CD8-positive, alpha-beta memory T cell (primary cell): Measurements from ENCODE around the gene RNF144B. TPM values are rescaled to one million over a fixed set of nuclear protein-coding genes. Genes with fewer than 3 reads are reported as not detected.

Experiments used
- CTCF ChIA-PET: fragments of 350-600 bp; sonication (Branson Sonifier 250); formaldehyde crosslinking; loops from one replicate; lab custom pipeline; 2021; ENCODE audit warnings: antibody characterized with exemption; lab: Charles Lee
- POLR2A ChIA-PET: fragments of 350-600 bp; sonication (Branson Sonifier 250); formaldehyde crosslinking; loops from one replicate; lab custom pipeline; 2021; ENCODE audit warnings: antibody characterized with exemption; lab: Charles Lee
- DNase-seq, 5 donors: peaks; one replicate each; pipeline versions ENCODE4 v3.0.0 to v3.0.0-alpha.2; 2020 to 2022; ENCODE audit warnings: mixed read lengths in 1 of 5
- H3K27ac ChIP-seq: one replicate; pipeline ENCODE4 v1.7.0; 2013; ENCODE audit warnings: low read depth, mild to moderate bottlenecking, low read length, moderate library complexity
- H3K27me3 ChIP-seq: 2 replicates; pipeline ENCODE4 v1.7.0; 2013; ENCODE audit warnings: low read length, mild to moderate bottlenecking; ENCODE audit not compliant: insufficient read depth, poor library complexity, severe bottlenecking
- H3K36me3 ChIP-seq: 2 replicates; pipeline ENCODE4 v1.7.0; 2013; ENCODE audit warnings: mild to moderate bottlenecking, low read length, moderate library complexity; ENCODE audit not compliant: insufficient read depth
- H3K4me1 ChIP-seq: 2 replicates; pipeline ENCODE4 v1.7.0; 2013; ENCODE audit warnings: mild to moderate bottlenecking, low read length, moderate library complexity; ENCODE audit not compliant: insufficient read depth
- H3K4me3 ChIP-seq: 2 replicates; pipeline ENCODE4 v1.7.0; 2013; ENCODE audit warnings: mild to moderate bottlenecking, low read length
- H3K9me3 ChIP-seq: 2 replicates; pipeline ENCODE4 v1.7.0; 2013; ENCODE audit warnings: mild to moderate bottlenecking, low read length
- H3K27ac Mint-ChIP-seq, 8 donors: one replicate each; pipeline ENCODE4 v1.8.0; 2020 to 2021; ENCODE audit warnings: mixed read lengths in 8 of 8, mild to moderate bottlenecking in 6 of 8, inconsistent platforms in 3 of 8, moderate library complexity in 3 of 8
- H3K27me3 Mint-ChIP-seq, 2 donors: one replicate each; pipeline ENCODE4 v1.8.0; 2020 to 2021; ENCODE audit warnings: mixed read lengths in 2 of 2, mild to moderate bottlenecking in 1 of 2, moderate library complexity in 1 of 2
- H3K36me3 Mint-ChIP-seq, 3 donors: one replicate each; pipeline ENCODE4 v1.8.0; 2020 to 2021; ENCODE audit warnings: mixed read lengths in 3 of 3, inconsistent platforms in 1 of 3, mild to moderate bottlenecking in 1 of 3
- H3K4me1 Mint-ChIP-seq, 3 donors: one replicate each; pipeline ENCODE4 v1.8.0; 2020 to 2021; ENCODE audit warnings: mixed read lengths in 3 of 3, inconsistent platforms in 1 of 3, mild to moderate bottlenecking in 1 of 3
- H3K4me3 Mint-ChIP-seq, 7 donors: one replicate each; pipeline ENCODE4 v1.8.0; 2020 to 2021; ENCODE audit warnings: mixed read lengths in 7 of 7, mild to moderate bottlenecking in 6 of 7, moderate library complexity in 4 of 7, inconsistent platforms in 2 of 7
- H3K9me3 Mint-ChIP-seq, 5 donors: one replicate each; pipeline ENCODE4 v1.8.0; 2020 to 2022; ENCODE audit warnings: mixed read lengths in 5 of 5, mild to moderate bottlenecking in 3 of 5, moderate library complexity in 2 of 5, inconsistent platforms in 1 of 5
- polyA plus RNA-seq: library from polyadenylated mRNA; unstranded; fragments of 300-500 nt; fragmentation: Illumina TruSeq; gene quantifications from one replicate; pipeline ENCODE4 v1.2.3, GENCODE V29; 2021
- total RNA-seq, 2 experiments: library from RNA; stranded (reverse); gene quantifications; one replicate each; pipeline ENCODE4 v1.2.3, GENCODE V29; 2021

Gene RNF144B
- total and polyA plus RNA-seq, 3 experiments from 2014 or later = 0.98 to 1.3 (median 1.2) TPM

DNA sequence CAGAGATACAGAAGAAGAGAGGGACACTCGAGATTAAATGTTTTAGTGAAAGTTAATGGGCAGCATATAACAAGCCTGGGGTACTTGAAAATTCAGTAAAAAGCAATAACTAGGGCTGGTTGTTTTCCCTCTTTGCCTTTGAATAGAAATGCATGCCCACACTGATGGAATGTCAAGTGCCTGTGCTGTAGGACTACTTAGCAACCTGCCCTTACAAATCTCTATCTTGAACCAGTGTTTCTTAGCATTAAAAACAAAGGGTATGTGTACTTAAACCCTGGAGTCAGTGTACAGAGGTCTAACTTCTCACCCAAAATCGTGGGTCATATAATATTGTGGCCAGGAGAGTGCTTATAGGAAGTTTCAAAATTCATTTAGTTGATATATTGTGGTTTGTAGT lies 37.1 kb downstream of the RNF144B start:
- Histone ChIP-seq H3K9me3 (no peaks in the 10 kb centered on the region), H3K27me3 (no peaks in the 10 kb centered on the region), H3K4me3 (no peak overlapping the region), H3K4me1 (no peaks in the 10 kb centered on the region), H3K36me3 (no peaks in the 10 kb centered on the region), H3K27ac (no peak overlapping the region)
- ChIA-PET POLR2A (no interaction called here), CTCF (no interaction called here)
- Mint-ChIP-seq H3K27me3 (peaks cover 0 to 3% of the 10 kb centered on the region in 2 donors), H3K36me3 (peaks cover 6 to 22% (median 10%) of the 10 kb centered on the region in 3 donors), H3K4me1 (no peaks in the 10 kb centered on the region), H3K27ac (no peak overlapping the region), H3K9me3 (no peaks in the 10 kb centered on the region), H3K4me3 (no peak overlapping the region)
- DNase-seq = no peak

DNA sequence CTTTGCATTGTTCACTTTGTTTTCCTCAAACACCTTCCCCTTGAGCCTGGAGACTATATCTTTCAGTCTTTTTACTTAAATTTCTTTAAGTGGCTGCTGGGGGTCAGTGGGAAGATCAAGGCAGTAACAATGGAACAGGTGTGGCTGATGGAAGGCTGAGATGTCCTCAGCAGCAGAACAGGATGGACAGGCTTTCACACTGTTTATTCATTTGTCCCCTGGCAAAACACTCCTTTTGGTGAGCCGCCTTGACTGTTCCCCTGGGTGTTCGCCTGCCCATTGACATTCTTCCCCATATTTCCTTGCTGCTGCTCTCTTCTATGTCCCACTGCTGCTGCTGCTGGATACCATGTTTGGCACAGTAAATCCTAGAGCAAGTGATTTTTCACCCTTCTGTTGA lies 38.1 kb downstream of the RNF144B start:
- Histone ChIP-seq H3K27ac (no peak overlapping the region), H3K4me3 (no peak overlapping the region), H3K4me1 (no peaks in the 10 kb centered on the region), H3K36me3 (no peaks in the 10 kb centered on the region), H3K9me3 (no peaks in the 10 kb centered on the region), H3K27me3 (no peaks in the 10 kb centered on the region)
- DNase-seq = no peak
- H3K4me3 Mint-ChIP-seq = no peak overlapping the region
- ChIA-PET CTCF (no interaction called here), POLR2A (no interaction called here)
- H3K27ac Mint-ChIP-seq = no peak overlapping the region
- no peaks in the 10 kb centered on the region for H3K4me1 Mint-ChIP-seq
- H3K36me3 Mint-ChIP-seq = peaks cover 6 to 22% (median 10%) of the 10 kb centered on the region in 3 donors
- H3K27me3 Mint-ChIP-seq = peaks cover 0 to 3% of the 10 kb centered on the region in 2 donors
- H3K9me3 Mint-ChIP-seq = no peaks in the 10 kb centered on the region

DNA sequence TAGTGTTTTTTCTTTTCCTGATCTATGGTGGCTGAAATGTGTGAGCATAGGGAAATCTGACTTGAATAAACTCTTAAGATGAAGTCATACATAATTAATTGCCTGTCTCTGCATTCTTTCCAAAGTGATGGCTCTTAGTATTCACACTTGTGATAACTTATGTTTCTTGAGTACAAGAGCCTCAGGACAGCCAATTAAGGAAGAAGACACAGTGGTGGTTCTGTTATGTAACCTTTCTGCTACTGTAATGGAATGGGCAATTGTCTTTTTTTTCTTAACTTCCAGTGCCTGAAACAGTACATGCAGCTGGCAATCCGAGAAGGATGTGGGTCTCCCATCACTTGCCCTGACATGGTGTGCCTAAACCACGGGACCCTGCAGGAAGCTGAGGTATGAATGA lies 40.1 kb downstream of the RNF144B start:
- peaks cover 10 to 27% (median 11%) of the 10 kb centered on the region in 3 donors for H3K36me3 Mint-ChIP-seq
- DNase-seq = no peak
- no peak overlapping the region for H3K27ac ChIP-seq
- H3K9me3 ChIP-seq = no peaks in the 10 kb centered on the region
- ChIA-PET CTCF (no interaction called here), POLR2A (no interaction called here)
- no peaks in the 10 kb centered on the region for H3K4me1 Mint-ChIP-seq
- H3K27me3 ChIP-seq = no peaks in the 10 kb centered on the region
- H3K9me3 Mint-ChIP-seq = no peaks in the 10 kb centered on the region
- H3K27me3 Mint-ChIP-seq = peaks cover 0 to 3% of the 10 kb centered on the region in 2 donors
- no peaks in the 10 kb centered on the region for H3K4me1 ChIP-seq
- no peak overlapping the region for H3K4me3 Mint-ChIP-seq
- H3K4me3 ChIP-seq = no peak overlapping the region
- H3K27ac Mint-ChIP-seq = no peak overlapping the region
- no peaks in the 10 kb centered on the region for H3K36me3 ChIP-seq

DNA sequence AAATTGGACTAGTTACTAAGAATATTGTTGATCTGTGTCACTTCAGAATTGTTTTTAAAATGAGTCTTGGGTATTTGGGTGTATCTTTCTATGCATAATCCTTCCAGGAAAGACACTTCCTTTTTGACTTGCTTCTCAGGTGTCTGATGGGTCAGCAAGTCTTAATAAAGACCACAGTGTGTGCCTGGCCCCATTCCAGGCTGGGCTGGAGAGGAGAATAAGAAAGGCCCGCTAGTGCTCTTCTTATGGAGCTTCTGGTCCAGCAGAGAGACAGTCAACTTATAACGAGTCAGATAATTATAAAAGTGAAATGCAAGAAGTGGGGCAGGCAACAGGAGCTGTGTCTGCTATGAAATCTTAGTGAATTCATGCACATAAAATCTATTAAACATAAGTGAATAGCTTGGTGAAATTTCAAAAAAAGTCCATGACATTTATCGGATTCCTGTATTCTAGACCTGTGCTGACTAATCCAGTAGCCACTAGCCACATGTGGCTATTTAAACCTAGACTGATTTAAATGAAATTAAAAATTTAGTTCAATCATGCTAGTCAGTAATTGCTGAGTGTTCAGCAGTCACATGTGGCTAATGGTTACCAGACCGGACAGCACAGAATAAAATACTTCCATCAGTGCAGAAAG lies 42.6 kb downstream of the RNF144B start:
- Histone ChIP-seq H3K36me3 (no peaks in the 10 kb centered on the region), H3K9me3 (no peaks in the 10 kb centered on the region), H3K4me1 (no peaks in the 10 kb centered on the region), H3K4me3 (no peak overlapping the region), H3K27me3 (no peaks in the 10 kb centered on the region), H3K27ac (no peak overlapping the region)
- H3K27me3 Mint-ChIP-seq = peaks cover 0 to 3% of the 10 kb centered on the region in 2 donors
- no peaks in the 10 kb centered on the region for H3K9me3 Mint-ChIP-seq
- POLR2A ChIA-PET = no interaction called here
- CTCF ChIA-PET = no interaction called here
- no peak overlapping the region for H3K27ac Mint-ChIP-seq
- no peak for DNase-seq
- H3K4me1 Mint-ChIP-seq = no peaks in the 10 kb centered on the region
- no peak overlapping the region for H3K4me3 Mint-ChIP-seq
- H3K36me3 Mint-ChIP-seq = peaks cover 10 to 27% (median 12%) of the 10 kb centered on the region in 3 donors

DNA sequence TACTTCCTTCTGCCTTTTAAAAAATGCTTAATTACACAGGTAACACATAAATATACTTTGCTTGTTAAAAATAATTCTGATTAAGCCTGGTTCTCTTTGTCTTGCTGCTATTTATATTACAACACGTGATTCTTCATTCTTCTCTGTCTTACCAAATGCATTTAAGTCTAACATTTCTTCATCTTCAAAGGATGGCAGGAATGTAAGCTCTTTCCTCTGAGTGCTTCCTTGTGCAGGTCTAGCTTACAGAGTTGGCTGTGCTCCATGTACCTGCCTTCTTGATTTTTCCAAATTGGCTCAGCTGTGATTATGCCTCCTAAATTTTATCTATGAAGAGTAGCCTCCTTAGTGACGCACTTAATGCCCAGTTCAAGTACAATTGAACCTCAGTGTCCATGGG lies 44.4 kb downstream of the RNF144B start:
- H3K4me1 Mint-ChIP-seq = no peaks in the 10 kb centered on the region
- no peaks in the 10 kb centered on the region for H3K9me3 Mint-ChIP-seq
- peaks cover 0 to under 1% of the 10 kb centered on the region in 2 donors for H3K27me3 Mint-ChIP-seq
- POLR2A ChIA-PET = no interaction called here
- DNase-seq = no peak
- no peaks in the 10 kb centered on the region for H3K36me3 ChIP-seq
- H3K9me3 ChIP-seq = no peaks in the 10 kb centered on the region
- no peak overlapping the region for H3K27ac Mint-ChIP-seq
- no peak overlapping the region for H3K27ac ChIP-seq
- CTCF ChIA-PET = no interaction called here
- H3K4me3 Mint-ChIP-seq = no peak overlapping the region
- peaks cover 10 to 23% (median 12%) of the 10 kb centered on the region in 3 donors for H3K36me3 Mint-ChIP-seq
- H3K4me3 ChIP-seq = no peak overlapping the region
- H3K27me3 ChIP-seq = no peaks in the 10 kb centered on the region
- H3K4me1 ChIP-seq = no peaks in the 10 kb centered on the region

DNA sequence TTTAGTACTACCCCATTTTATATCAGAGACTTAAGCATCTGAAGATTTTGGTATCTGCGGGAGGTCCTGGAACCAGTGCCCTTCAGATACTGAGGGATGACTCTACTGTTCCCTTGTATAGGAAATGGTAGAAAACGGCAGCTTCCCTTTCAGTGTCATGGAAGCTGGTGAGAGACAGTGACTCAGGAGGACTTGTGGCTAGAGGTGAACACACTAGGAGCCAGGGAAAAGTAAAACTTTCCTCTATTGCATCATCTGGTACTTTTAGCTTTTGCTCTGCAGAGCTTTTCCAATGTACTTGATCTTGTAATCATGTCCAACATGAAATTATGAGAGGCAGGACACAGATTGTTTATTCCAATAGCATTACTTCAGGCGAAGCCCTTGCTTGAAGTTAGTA lies 45.0 kb downstream of the RNF144B start:
- Mint-ChIP-seq H3K27me3 (no peaks in the 10 kb centered on the region), H3K36me3 (peaks cover 10 to 23% (median 12%) of the 10 kb centered on the region in 3 donors), H3K9me3 (no peaks in the 10 kb centered on the region), H3K4me3 (no peak overlapping the region), H3K27ac (no peak overlapping the region), H3K4me1 (no peaks in the 10 kb centered on the region)
- no peak for DNase-seq
- H3K27ac ChIP-seq = no peak overlapping the region
- no peaks in the 10 kb centered on the region for H3K36me3 ChIP-seq
- no peak overlapping the region for H3K4me3 ChIP-seq
- no peaks in the 10 kb centered on the region for H3K4me1 ChIP-seq
- H3K27me3 ChIP-seq = no peaks in the 10 kb centered on the region
- H3K9me3 ChIP-seq = no peaks in the 10 kb centered on the region
- ChIA-PET CTCF (no interaction called here), POLR2A (no interaction called here)

DNA sequence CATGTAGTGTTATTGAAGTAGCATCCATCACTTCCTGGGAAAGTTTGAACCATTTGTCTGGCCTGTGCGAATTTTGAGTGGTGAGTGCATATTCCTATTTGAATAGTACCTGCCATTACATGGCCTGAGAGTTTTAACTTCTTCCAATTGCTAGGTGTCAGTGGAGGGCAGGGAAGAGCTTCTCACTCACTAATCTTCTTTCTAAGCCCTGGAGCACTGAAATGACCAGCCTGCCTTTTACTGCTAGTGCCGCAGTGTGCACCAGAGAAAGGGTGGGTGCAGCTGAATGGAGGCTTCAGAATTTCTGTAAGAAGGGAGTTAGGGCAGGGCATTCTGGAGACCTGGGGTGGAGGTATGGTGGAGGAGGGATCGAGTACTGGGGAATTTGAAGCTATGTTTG lies 45.5 kb downstream of the RNF144B start:
- no peaks in the 10 kb centered on the region for H3K4me1 Mint-ChIP-seq
- H3K9me3 ChIP-seq = no peaks in the 10 kb centered on the region
- no peak for DNase-seq
- no peak overlapping the region for H3K4me3 Mint-ChIP-seq
- no peak overlapping the region for H3K27ac ChIP-seq
- H3K27ac Mint-ChIP-seq = no peak overlapping the region
- H3K36me3 Mint-ChIP-seq = peaks cover 10 to 20% (median 12%) of the 10 kb centered on the region in 3 donors
- ChIA-PET CTCF (no interaction called here), POLR2A (no interaction called here)
- no peaks in the 10 kb centered on the region for H3K4me1 ChIP-seq
- no peaks in the 10 kb centered on the region for H3K27me3 ChIP-seq
- no peaks in the 10 kb centered on the region for H3K27me3 Mint-ChIP-seq
- no peaks in the 10 kb centered on the region for H3K9me3 Mint-ChIP-seq
- no peaks in the 10 kb centered on the region for H3K36me3 ChIP-seq
- H3K4me3 ChIP-seq = no peak overlapping the region

DNA sequence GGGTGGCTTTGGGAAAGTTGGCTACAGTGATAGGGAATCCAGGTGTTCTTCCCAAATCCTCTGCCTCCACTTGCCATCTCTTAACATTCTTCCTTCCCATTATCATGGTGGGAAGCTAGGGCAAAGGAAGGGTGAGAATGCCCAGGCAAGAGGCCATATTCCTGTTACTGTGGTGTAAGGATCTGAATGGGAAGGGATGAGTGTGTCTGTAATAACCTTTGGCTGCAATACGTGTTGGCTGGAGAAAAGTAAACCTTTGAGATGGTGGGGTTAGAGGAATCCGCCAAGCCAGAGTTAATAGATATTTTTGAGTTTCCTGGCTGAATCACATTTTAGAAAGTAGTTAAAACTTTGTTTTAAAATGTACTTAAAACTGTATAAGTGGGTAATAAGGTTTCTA lies 45.9 kb downstream of the RNF144B start:
- Histone ChIP-seq H3K4me1 (no peaks in the 10 kb centered on the region), H3K4me3 (no peak overlapping the region), H3K27ac (no peak overlapping the region), H3K9me3 (no peaks in the 10 kb centered on the region), H3K36me3 (no peaks in the 10 kb centered on the region), H3K27me3 (no peaks in the 10 kb centered on the region)
- CTCF ChIA-PET = no interaction called here
- no peak overlapping the region for H3K4me3 Mint-ChIP-seq
- POLR2A ChIA-PET = no interaction called here
- H3K36me3 Mint-ChIP-seq = peaks cover 5 to 16% (median 10%) of the 10 kb centered on the region in 3 donors
- no peak overlapping the region for H3K27ac Mint-ChIP-seq
- no peaks in the 10 kb centered on the region for H3K4me1 Mint-ChIP-seq
- H3K9me3 Mint-ChIP-seq = no peaks in the 10 kb centered on the region
- no peaks in the 10 kb centered on the region for H3K27me3 Mint-ChIP-seq
- DNase-seq = no peak
